GM23338 (cell line): Measurements from ENCODE around the gene EMCN. TPM values are rescaled to one million over a fixed set of nuclear protein-coding genes. Genes with fewer than 3 reads are reported as not detected.

Experiments
- EZH2 ChIP-seq: fragments of 200-600 bp; sonication (generic); IDR thresholded peaks from one replicate; pipeline ENCODE4 v1.8.0; 2017; ENCODE audit warnings: antibody characterized with exemption, mild to moderate bottlenecking, low read depth; ENCODE audit not compliant: unreplicated experiment
- EZH2phosphoT487 ChIP-seq: fragments of 200-600 bp; sonication (generic); IDR thresholded peaks from one replicate; pipeline ENCODE4 v1.8.1; 2018; ENCODE audit warnings: antibody characterized with exemption; ENCODE audit not compliant: unreplicated experiment
- JUNB ChIP-seq: IDR thresholded peaks from one replicate; pipeline ENCODE4 v1.6.1; 2016; ENCODE audit warnings: antibody characterized with exemption; ENCODE audit not compliant: unreplicated experiment
- NANOG ChIP-seq: IDR thresholded peaks from 2 replicates; pipeline ENCODE4 v1.6.1; 2016; ENCODE audit warnings: antibody characterized with exemption, borderline replicate concordance
- POLR2AphosphoS5 ChIP-seq: IDR thresholded peaks from 2 replicates; pipeline ENCODE4 v1.6.1; 2016; ENCODE audit warnings: antibody characterized with exemption, low read depth
- STAT1 ChIP-seq: IDR thresholded peaks from one replicate; pipeline ENCODE4 v1.6.1; 2016; ENCODE audit warnings: antibody characterized with exemption; ENCODE audit not compliant: unreplicated experiment
- ZNF331 ChIP-seq: fragments of 250-450 bp; sonication (Bioruptor Pico); IDR thresholded peaks from 2 replicates; pipeline ENCODE4 v1.5.0; 2020; ENCODE audit warnings: low read depth, mild to moderate bottlenecking, moderate library complexity
- polyA plus RNA-seq: library from polyadenylated mRNA; unstranded; fragments of >200 nt; fragmentation: Nextera tagmentation; extraction: Ambion mirVana; gene quantifications from 2 replicates; pipeline ENCODE4 v1.2.1, GENCODE V29; 2016
- total RNA-seq: library from RNA; depleted of rRNA; stranded (reverse); fragments of >200 nt; shearing (Covaris generic); gene quantifications from 2 replicates; pipeline ENCODE4 v1.2.3, GENCODE V29; 2014
- TF ChIP-seq, protein P1 (sequence below): fragments of 250-450 bp; sonication (Bioruptor Pico); IDR thresholded peaks from 2 replicates; pipeline ENCODE4 v1.5.0; 2020; ENCODE audit warnings: mild to moderate bottlenecking, moderate library complexity
- TF ChIP-seq, protein P2 (sequence below): IDR thresholded peaks from 2 replicates; pipeline ENCODE4 v1.6.1; 2016; ENCODE audit warnings: antibody characterized with exemption
- TF ChIP-seq, protein P3 (sequence below), 2 experiments: fragments of 200-600 bp in 1 of 2; sonication (generic) in 1 of 2; conservative IDR thresholded peaks; 2 replicates each; pipeline versions ENCODE4 v1.5.1 to v1.6.1; 2016 to 2017; ENCODE audit warnings: antibody characterized with exemption in 2 of 2, low read depth in 2 of 2, mild to moderate bottlenecking in 2 of 2, moderate library complexity in 1 of 2

Gene EMCN
- total and polyA plus RNA-seq, 2 experiments from 2014 or later, result not detected

DNA sequence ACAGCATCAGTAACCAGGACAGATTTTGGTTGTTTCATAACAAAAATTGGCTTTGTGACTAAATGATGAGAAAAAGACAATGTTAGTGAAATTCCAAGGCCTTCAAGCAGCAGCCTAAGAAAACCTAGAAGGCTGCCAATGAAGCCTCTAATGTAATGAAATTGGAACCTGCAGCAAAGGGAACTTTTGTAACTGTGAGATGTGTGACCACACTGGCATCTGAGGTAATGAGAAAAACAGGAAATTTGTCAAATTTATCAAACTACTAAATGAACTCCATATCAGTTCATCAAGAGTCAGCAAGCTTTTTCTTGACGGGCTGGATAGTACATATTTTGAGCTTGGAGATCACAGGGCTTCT is 30.4 kb upstream of the EMCN start (continued):
- TF ChIP-seq, protein P1, sequence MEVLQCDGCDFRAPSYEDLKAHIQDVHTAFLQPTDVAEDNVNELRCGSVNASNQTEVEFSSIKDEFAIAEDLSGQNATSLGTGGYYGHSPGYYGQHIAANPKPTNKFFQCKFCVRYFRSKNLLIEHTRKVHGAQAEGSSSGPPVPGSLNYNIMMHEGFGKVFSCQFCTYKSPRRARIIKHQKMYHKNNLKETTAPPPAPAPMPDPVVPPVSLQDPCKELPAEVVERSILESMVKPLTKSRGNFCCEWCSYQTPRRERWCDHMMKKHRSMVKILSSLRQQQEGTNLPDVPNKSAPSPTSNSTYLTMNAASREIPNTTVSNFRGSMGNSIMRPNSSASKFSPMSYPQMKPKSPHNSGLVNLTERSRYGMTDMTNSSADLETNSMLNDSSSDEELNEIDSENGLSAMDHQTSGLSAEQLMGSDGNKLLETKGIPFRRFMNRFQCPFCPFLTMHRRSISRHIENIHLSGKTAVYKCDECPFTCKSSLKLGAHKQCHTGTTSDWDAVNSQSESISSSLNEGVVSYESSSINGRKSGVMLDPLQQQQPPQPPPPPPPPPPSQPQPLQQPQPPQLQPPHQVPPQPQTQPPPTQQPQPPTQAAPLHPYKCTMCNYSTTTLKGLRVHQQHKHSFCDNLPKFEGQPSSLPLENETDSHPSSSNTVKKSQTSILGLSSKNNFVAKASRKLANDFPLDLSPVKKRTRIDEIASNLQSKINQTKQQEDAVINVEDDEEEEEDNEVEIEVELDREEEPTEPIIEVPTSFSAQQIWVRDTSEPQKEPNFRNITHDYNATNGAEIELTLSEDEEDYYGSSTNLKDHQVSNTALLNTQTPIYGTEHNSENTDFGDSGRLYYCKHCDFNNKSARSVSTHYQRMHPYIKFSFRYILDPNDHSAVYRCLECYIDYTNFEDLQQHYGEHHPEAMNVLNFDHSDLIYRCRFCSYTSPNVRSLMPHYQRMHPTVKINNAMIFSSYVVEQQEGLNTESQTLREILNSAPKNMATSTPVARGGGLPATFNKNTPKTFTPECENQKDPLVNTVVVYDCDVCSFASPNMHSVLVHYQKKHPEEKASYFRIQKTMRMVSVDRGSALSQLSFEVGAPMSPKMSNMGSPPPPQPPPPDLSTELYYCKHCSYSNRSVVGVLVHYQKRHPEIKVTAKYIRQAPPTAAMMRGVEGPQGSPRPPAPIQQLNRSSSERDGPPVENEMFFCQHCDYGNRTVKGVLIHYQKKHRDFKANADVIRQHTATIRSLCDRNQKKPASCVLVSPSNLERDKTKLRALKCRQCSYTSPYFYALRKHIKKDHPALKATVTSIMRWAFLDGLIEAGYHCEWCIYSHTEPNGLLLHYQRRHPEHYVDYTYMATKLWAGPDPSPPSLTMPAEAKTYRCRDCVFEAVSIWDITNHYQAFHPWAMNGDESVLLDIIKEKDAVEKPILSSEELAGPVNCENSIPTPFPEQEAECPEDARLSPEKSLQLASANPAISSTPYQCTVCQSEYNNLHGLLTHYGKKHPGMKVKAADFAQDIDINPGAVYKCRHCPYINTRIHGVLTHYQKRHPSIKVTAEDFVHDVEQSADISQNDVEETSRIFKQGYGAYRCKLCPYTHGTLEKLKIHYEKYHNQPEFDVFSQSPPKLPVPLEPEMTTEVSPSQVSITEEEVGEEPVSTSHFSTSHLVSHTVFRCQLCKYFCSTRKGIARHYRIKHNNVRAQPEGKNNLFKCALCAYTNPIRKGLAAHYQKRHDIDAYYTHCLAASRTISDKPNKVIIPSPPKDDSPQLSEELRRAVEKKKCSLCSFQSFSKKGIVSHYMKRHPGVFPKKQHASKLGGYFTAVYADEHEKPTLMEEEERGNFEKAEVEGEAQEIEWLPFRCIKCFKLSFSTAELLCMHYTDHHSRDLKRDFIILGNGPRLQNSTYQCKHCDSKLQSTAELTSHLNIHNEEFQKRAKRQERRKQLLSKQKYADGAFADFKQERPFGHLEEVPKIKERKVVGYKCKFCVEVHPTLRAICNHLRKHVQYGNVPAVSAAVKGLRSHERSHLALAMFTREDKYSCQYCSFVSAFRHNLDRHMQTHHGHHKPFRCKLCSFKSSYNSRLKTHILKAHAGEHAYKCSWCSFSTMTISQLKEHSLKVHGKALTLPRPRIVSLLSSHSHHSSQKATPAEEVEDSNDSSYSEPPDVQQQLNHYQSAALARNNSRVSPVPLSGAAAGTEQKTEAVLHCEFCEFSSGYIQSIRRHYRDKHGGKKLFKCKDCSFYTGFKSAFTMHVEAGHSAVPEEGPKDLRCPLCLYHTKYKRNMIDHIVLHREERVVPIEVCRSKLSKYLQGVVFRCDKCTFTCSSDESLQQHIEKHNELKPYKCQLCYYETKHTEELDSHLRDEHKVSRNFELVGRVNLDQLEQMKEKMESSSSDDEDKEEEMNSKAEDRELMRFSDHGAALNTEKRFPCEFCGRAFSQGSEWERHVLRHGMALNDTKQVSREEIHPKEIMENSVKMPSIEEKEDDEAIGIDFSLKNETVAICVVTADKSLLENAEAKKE, result no peak
- TF ChIP-seq, protein P2, sequence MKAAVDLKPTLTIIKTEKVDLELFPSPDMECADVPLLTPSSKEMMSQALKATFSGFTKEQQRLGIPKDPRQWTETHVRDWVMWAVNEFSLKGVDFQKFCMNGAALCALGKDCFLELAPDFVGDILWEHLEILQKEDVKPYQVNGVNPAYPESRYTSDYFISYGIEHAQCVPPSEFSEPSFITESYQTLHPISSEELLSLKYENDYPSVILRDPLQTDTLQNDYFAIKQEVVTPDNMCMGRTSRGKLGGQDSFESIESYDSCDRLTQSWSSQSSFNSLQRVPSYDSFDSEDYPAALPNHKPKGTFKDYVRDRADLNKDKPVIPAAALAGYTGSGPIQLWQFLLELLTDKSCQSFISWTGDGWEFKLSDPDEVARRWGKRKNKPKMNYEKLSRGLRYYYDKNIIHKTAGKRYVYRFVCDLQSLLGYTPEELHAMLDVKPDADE, result no peak
- TF ChIP-seq POLR2AphosphoS5 (no peak), NANOG (no peak), ZNF331 (CRISPR knock-in tag) (no peak), EZH2phosphoT487 (no peak), STAT1 (no peak), JUNB (no peak), EZH2 (no peak)
- TF ChIP-seq, protein P3, sequence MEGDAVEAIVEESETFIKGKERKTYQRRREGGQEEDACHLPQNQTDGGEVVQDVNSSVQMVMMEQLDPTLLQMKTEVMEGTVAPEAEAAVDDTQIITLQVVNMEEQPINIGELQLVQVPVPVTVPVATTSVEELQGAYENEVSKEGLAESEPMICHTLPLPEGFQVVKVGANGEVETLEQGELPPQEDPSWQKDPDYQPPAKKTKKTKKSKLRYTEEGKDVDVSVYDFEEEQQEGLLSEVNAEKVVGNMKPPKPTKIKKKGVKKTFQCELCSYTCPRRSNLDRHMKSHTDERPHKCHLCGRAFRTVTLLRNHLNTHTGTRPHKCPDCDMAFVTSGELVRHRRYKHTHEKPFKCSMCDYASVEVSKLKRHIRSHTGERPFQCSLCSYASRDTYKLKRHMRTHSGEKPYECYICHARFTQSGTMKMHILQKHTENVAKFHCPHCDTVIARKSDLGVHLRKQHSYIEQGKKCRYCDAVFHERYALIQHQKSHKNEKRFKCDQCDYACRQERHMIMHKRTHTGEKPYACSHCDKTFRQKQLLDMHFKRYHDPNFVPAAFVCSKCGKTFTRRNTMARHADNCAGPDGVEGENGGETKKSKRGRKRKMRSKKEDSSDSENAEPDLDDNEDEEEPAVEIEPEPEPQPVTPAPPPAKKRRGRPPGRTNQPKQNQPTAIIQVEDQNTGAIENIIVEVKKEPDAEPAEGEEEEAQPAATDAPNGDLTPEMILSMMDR (conservative IDR thresholded peaks at IDR 0.05; ENCODE audit: low read depth in 2 of 2), result no peak
